Calu3 (cell line): ENCODE results near the gene USP8. TPM values are rescaled to one million over a fixed set of nuclear protein-coding genes. Genes with fewer than 3 reads are reported as not detected.
"Not testable (repeated sequence)": the region's sequence is repeated elsewhere in the genome, so short reads cannot be mapped to it uniquely, and the experiment has no call there.

Experiments used
- BruUV-seq: library from RNA; stranded (reverse); fragments of 400-500 nt; replicated peaks from 2 replicates; lab custom pipeline; 2021; lab: Mats Ljungman, UMichigan
- CTCF ChIA-PET: fragments of 300-600 bp; sonication (Branson Sonifier 250); formaldehyde crosslinking; loops from one replicate; lab custom pipeline; 2022; ENCODE audit warnings: antibody characterized with exemption; lab: Charles Lee
- DNase-seq: peaks from one replicate; pipeline ENCODE4 v3.0.0; 2022
- H3K27ac Mint-ChIP-seq: one replicate; pipeline ENCODE4 v1.8.0; 2022; ENCODE audit warnings: mixed read lengths; ENCODE audit not compliant: unreplicated experiment
- H3K27me3 Mint-ChIP-seq: one replicate; pipeline ENCODE4 v1.8.0; 2022; ENCODE audit warnings: mixed read lengths; ENCODE audit not compliant: unreplicated experiment
- H3K36me3 Mint-ChIP-seq: one replicate; pipeline ENCODE4 v1.8.0; 2022; ENCODE audit warnings: mild to moderate bottlenecking, moderate library complexity, mixed read lengths; ENCODE audit not compliant: insufficient read depth, unreplicated experiment
- H3K4me1 Mint-ChIP-seq: one replicate; pipeline ENCODE4 v1.8.0; 2022; ENCODE audit warnings: mild to moderate bottlenecking, low read depth, mixed read lengths; ENCODE audit not compliant: unreplicated experiment
- H3K4me3 Mint-ChIP-seq: one replicate; pipeline ENCODE4 v1.8.0; 2022; ENCODE audit warnings: mild to moderate bottlenecking, low read depth, moderate library complexity, mixed read lengths; ENCODE audit not compliant: unreplicated experiment
- H3K9me3 Mint-ChIP-seq: one replicate; pipeline ENCODE4 v1.8.0; 2022; ENCODE audit warnings: low read depth, mixed read lengths; ENCODE audit not compliant: unreplicated experiment
- intact Hi-C: fragments of 100-400 bp; cut with micrococcal nuclease; formaldehyde crosslinking; loops from one replicate; pipeline ENCODE4 v1.10.0; 2022; ENCODE audit not compliant: unreplicated experiment
- total RNA-seq: library from RNA; stranded (reverse); gene quantifications from 2 replicates; pipeline ENCODE4 v1.2.3, GENCODE V29; 2022
- TF ChIP-seq, protein P1 (sequence below): fragments of 200-600 bp; IDR thresholded peaks from one replicate; pipeline ENCODE4 v1.8.0; 2022; ENCODE audit warnings: antibody characterized with exemption; ENCODE audit not compliant: unreplicated experiment

USP8 gene
- total RNA-seq, 1 experiment from 2014 or later: 72.4 TPM

DNA sequence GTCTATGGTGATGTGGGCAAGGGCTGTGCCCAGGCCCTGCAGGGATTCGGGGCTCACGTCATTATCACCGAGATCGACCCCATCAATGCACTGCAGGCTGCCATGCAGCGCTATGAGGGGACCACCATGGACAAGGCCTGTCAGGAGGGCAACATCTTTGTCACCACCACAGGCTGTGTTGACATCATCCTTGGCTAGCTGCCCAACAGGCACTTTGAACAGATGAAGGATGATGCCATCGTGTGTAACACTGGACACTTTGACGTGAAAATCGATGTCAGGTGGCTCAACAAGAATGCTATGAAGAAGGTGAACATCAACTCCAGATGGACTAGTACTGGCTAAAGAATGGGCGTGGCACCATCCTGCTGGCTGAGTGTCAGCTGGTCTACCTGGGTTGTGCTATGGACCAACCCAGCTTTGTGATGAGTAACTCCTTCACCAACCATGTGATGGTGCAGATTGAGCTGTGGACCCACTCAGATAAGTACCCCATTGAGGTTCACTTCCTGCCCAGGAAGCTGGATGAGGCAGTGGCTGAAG, 6.1 kb upstream of the USP8 start:
- H3K9me3 Mint-ChIP-seq: no peaks in the 10 kb centered on the region
- DNase-seq: peak; percentile 7
- TF ChIP-seq, protein P1, sequence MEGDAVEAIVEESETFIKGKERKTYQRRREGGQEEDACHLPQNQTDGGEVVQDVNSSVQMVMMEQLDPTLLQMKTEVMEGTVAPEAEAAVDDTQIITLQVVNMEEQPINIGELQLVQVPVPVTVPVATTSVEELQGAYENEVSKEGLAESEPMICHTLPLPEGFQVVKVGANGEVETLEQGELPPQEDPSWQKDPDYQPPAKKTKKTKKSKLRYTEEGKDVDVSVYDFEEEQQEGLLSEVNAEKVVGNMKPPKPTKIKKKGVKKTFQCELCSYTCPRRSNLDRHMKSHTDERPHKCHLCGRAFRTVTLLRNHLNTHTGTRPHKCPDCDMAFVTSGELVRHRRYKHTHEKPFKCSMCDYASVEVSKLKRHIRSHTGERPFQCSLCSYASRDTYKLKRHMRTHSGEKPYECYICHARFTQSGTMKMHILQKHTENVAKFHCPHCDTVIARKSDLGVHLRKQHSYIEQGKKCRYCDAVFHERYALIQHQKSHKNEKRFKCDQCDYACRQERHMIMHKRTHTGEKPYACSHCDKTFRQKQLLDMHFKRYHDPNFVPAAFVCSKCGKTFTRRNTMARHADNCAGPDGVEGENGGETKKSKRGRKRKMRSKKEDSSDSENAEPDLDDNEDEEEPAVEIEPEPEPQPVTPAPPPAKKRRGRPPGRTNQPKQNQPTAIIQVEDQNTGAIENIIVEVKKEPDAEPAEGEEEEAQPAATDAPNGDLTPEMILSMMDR: no peak
- no peaks in the 10 kb centered on the region for H3K36me3 Mint-ChIP-seq
- CTCF ChIA-PET: no interaction called here
- no peaks in the 10 kb centered on the region for H3K4me1 Mint-ChIP-seq
- H3K27me3 Mint-ChIP-seq: no peaks in the 10 kb centered on the region
- intact Hi-C loops: no loop called here
- no peak overlapping the region for H3K4me3 Mint-ChIP-seq
- no TSS peak for BruUV-seq
- no peak overlapping the region for H3K27ac Mint-ChIP-seq

DNA sequence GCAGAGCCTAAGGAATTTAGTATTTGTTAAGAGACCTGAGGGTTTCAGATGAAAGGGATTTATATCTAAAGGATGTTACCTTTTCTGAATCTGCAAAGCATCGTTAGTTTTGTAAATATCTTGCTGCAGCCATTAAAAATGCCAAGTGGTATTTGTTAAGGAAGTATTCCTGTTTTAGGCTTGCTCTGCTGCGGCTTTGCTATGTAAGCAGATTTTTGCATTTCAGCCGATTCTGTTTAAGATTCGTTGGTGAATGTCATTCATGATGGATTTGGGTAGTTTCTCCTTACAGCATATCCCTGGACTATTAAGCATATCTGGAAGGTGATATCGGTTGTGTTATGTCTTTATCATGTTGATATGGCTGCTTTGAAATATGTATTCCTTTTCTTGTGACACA, 1.0 kb downstream of the USP8 start:
- Mint-ChIP-seq H3K27ac (peak overlapping the region; percentile 91), H3K9me3 (no peaks in the 10 kb centered on the region), H3K27me3 (no peaks in the 10 kb centered on the region), H3K4me3 (peak overlapping the region; percentile 87), H3K36me3 (peaks cover 40% of the 10 kb centered on the region), H3K4me1 (no peaks in the 10 kb centered on the region)
- CTCF ChIA-PET: interaction anchor here (0.6 to 1.2 kb wide), 2 partner anchors 10 to 1153 kb away, joined by 3 to 5 read pairs; no protein-coding TSS in a partner anchor
- intact Hi-C loops: no loop called here
- no peak for DNase-seq
- TF ChIP-seq, protein P1: no peak
- no TSS peak for BruUV-seq

DNA sequence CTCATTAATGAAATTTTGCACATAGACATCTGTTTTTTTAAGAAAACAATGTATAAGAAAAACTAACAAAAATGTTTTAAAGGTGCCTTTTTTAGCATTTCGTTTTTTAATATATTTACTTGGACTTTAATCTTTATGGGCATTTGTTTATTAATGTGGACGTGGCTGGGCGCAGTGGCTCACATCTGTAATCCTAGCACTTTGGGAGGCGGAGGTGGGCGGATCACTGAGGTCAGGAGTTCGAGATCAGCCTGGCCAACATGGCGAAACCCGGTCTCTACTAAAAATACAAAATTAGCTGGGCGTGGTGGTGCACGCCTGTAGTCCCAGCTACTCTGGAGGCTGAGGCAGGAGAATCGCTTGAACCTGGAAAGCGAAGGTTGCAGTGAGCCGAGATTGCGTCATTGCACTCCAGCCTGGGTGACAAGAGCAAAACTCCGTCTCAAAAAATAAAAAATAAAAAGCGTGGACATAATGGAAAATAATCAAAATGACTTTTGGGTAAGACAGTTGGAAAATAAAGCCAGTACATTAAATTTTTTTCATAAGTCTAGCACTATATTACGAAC, 1.6 kb downstream of the USP8 start:
- H3K4me1 Mint-ChIP-seq, DNase-seq, BruUV-seq, H3K27ac Mint-ChIP-seq, H3K27me3 Mint-ChIP-seq, CTCF ChIA-PET, intact Hi-C loops, H3K9me3 Mint-ChIP-seq: not testable (repeated sequence)
- Mint-ChIP-seq H3K36me3 (peaks cover 40% of the 10 kb centered on the region), H3K4me3 (peak overlapping the region; percentile 87)

GRCh38 chr15:50426428-50426827, 2.2 kb downstream of the USP8 start:
- DNase-seq: no peak
- CTCF ChIA-PET: no interaction called here
- BruUV-seq: no TSS peak
- Mint-ChIP-seq H3K27ac (no peak overlapping the region), H3K27me3 (no peaks in the 10 kb centered on the region), H3K4me3 (peak overlapping the region; percentile 87), H3K36me3 (peaks cover 40% of the 10 kb centered on the region), H3K9me3 (no peaks in the 10 kb centered on the region), H3K4me1 (no peaks in the 10 kb centered on the region)
- TF ChIP-seq, protein P1: no peak
- intact Hi-C loops: no loop called here

- intact Hi-C loops: no loop called here
- Mint-ChIP-seq H3K27me3 (no peaks in the 10 kb centered on the region), H3K4me3 (no peak overlapping the region), H3K27ac (no peak overlapping the region), H3K9me3 (no peaks in the 10 kb centered on the region), H3K36me3 (peaks cover 16% of the 10 kb centered on the region), H3K4me1 (peaks cover 18% of the 10 kb centered on the region)
- no peak for DNase-seq
- BruUV-seq: no TSS peak
- CTCF ChIA-PET: no interaction called here
- TF ChIP-seq, protein P1: no peak
These were observed 7.0 kb downstream of the USP8 start for GRCh38 chr15:50431204-50431603.
